Breast epithelium (tissue), 4 donors: Measurements from ENCODE around the gene TCF4. TPM values are rescaled to one million over a fixed set of nuclear protein-coding genes. Genes with fewer than 3 reads are reported as not detected.
A peak's percentile ranks its signal among the peaks of the same experiment; 100 is the strongest.

Source experiments
- DNase-seq, 2 donors: peaks; one replicate each; pipeline ENCODE4 v3.0.0-alpha.2; 2019; ENCODE audit warnings: low spot score in 2 of 2
- H3K27ac ChIP-seq, 2 donors: fragments of 200-600 bp; sonication (generic) in 1 of 2; one replicate each; pipeline ENCODE4 v1.5.1; 2016 to 2019; ENCODE audit warnings: mild to moderate bottlenecking in 1 of 2
- H3K27me3 ChIP-seq, 2 donors: fragments of 200-600 bp; sonication (generic) in 1 of 2; one replicate each; pipeline versions ENCODE4 v1.5.1 to v1.6.0; 2017 to 2019; ENCODE audit warnings: control low read depth in 1 of 2, mild to moderate bottlenecking in 1 of 2
- H3K36me3 ChIP-seq: fragments of 200-600 bp; one replicate; pipeline ENCODE4 v1.5.1; 2019
- H3K4me1 ChIP-seq, 2 donors: fragments of 200-600 bp; sonication (generic); one replicate each; pipeline ENCODE4 v1.5.1; 2016 to 2019; ENCODE audit warnings: control low read depth in 1 of 2
- H3K4me3 ChIP-seq, 3 donors: fragments of 200-600 bp; sonication (generic); 1 replicate in 2 of 3; 2 replicates in 1 of 3; pipeline ENCODE4 v1.5.1; 2016 to 2019; ENCODE audit warnings: mild to moderate bottlenecking in 3 of 3, moderate library complexity in 2 of 3
- H3K9me3 ChIP-seq, 2 donors: fragments of 200-600 bp; sonication (generic) in 1 of 2; one replicate each; pipeline ENCODE4 v1.5.1; 2016 to 2019; ENCODE audit warnings: control low read depth in 1 of 2
- CTCF ChIP-seq, 3 donors: fragments of 450-650 bp; IDR thresholded peaks; one replicate each; pipeline ENCODE4 v1.5.1; 2016 to 2017; ENCODE audit warnings: antibody characterized with exemption in 3 of 3, mild to moderate bottlenecking in 3 of 3, moderate library complexity in 3 of 3
- POLR2A ChIP-seq: fragments of 450-650 bp; IDR thresholded peaks from one replicate; pipeline ENCODE4 v1.6.1; 2016; ENCODE audit warnings: antibody characterized with exemption, mild to moderate bottlenecking, moderate library complexity
- POLR2AphosphoS5 ChIP-seq, 3 donors: sonication (generic); formaldehyde crosslinking; IDR thresholded peaks; one replicate each; pipeline ENCODE4 v1.6.1; 2017; ENCODE audit warnings: antibody characterized with exemption in 3 of 3
- intact Hi-C: fragments of 100-400 bp; cut with DNase I; formaldehyde crosslinking; loops from one replicate; pipeline ENCODE4 v1.15.1; 2023; ENCODE audit warnings: low total_unique reads
- total RNA-seq, 3 donors: library from RNA; depleted of rRNA; stranded (reverse); fragments of >200 nt; gene quantifications; one replicate each; pipeline ENCODE4 v1.1.0, GENCODE V29; 2016

Gene TCF4
- total RNA-seq, 3 donors from 2014 or later = 79.6 to 133 (median 114) TPM

GRCh38 chr18:55585920-55586561 lies 2.0 kb downstream of the TCF4 start:
- Histone ChIP-seq H3K27me3 (no peaks in the 10 kb centered on the region), H3K9me3 (no peaks in the 10 kb centered on the region), H3K27ac (peak overlapping the region; percentile 17 to 38), H3K4me3 (peak overlapping the region; percentile 60 to 83 (median 75)), H3K36me3 (no peaks in the 10 kb centered on the region), H3K4me1 (no peaks in the 10 kb centered on the region)
- intact Hi-C loops = no loop called here
- DNase-seq = no peak
- TF ChIP-seq POLR2A = no peak
- TF ChIP-seq CTCF (IDR thresholded peaks at IDR 0.05) = no peak
- TF ChIP-seq POLR2AphosphoS5 (IDR thresholded peaks at IDR 0.05) = no peak

GRCh38 chr18:55585065-55585919 lies 2.7 kb downstream of the TCF4 start:
- intact Hi-C loops = no loop called here
- no peaks in the 10 kb centered on the region for H3K27me3 ChIP-seq
- peak overlapping the region; percentile 60 to 83 (median 75) for H3K4me3 ChIP-seq
- no peaks in the 10 kb centered on the region for H3K4me1 ChIP-seq
- H3K9me3 ChIP-seq = no peaks in the 10 kb centered on the region
- H3K36me3 ChIP-seq = no peaks in the 10 kb centered on the region
- peak overlapping the region; percentile 11 to 38 for H3K27ac ChIP-seq
- no peak for DNase-seq
- no peak for TF ChIP-seq POLR2A
- no peak for TF ChIP-seq CTCF (IDR thresholded peaks at IDR 0.05)
- no peak for TF ChIP-seq POLR2AphosphoS5 (IDR thresholded peaks at IDR 0.05)

GRCh38 chr18:55584201-55584600 lies 3.8 kb downstream of the TCF4 start:
- Histone ChIP-seq H3K4me3 (peak overlapping the region in 1 of 3 donors; percentile 18), H3K9me3 (no peaks in the 10 kb centered on the region), H3K27me3 (no peaks in the 10 kb centered on the region), H3K36me3 (no peaks in the 10 kb centered on the region), H3K27ac (no peak overlapping the region), H3K4me1 (no peaks in the 10 kb centered on the region)
- intact Hi-C loops = no loop called here
- DNase-seq = no peak
- TF ChIP-seq POLR2AphosphoS5 (IDR thresholded peaks at IDR 0.05) (no peak), CTCF (IDR thresholded peaks at IDR 0.05) (no peak), POLR2A (no peak)

GRCh38 chr18:55582325-55582724 lies 5.7 kb downstream of the TCF4 start:
- intact Hi-C loops = no loop called here
- H3K4me1 ChIP-seq = no peaks in the 10 kb centered on the region
- H3K9me3 ChIP-seq = no peaks in the 10 kb centered on the region
- H3K27me3 ChIP-seq = no peaks in the 10 kb centered on the region
- H3K4me3 ChIP-seq = no peak overlapping the region
- no peak for TF ChIP-seq POLR2AphosphoS5 (IDR thresholded peaks at IDR 0.05)
- TF ChIP-seq POLR2A = no peak
- no peak for TF ChIP-seq CTCF (IDR thresholded peaks at IDR 0.05)
- no peak for DNase-seq
- no peaks in the 10 kb centered on the region for H3K36me3 ChIP-seq
- no peak overlapping the region for H3K27ac ChIP-seq
